ENCODE data around the gene CPSF4.

CPSF4 gene

GRCh38 chr7:99438573-99439480, at the start of gene CPSF4, which contains the start of gene PTCD1:
CPSF4 (plus strand) TSS chr7:99438943; CDS start chr7:99439083, 140 bp downstream.
PTCD1 (minus strand) TSS chr7:99438798; CDS start chr7:99435242, 3,556 bp downstream.
- peak; percentile 68 to 80 for DNase-seq (ENCODE audit: low read depth in 2 of 2)

- DNase-seq (ENCODE audit: low read depth in 2 of 2): no peak
These were observed 49.0 kb upstream of the CPSF4 start for GRCh38 chr7:99389772-99390171.

- DNase-seq (ENCODE audit: low read depth in 2 of 2): no peak
These were observed 47.7 kb upstream of the CPSF4 start for GRCh38 chr7:99390941-99391602.

- DNase-seq (ENCODE audit: low read depth in 2 of 2): no peak
These were observed 46.7 kb upstream of the CPSF4 start for GRCh38 chr7:99392046-99392445.

- DNase-seq (ENCODE audit: low read depth in 2 of 2): peak; percentile 57 to 65
These were observed 45.9 kb upstream of the CPSF4 start for GRCh38 chr7:99392659-99393354.

GRCh38 chr7:99393355-99394187, 45.2 kb upstream of the CPSF4 start:
- no peak for DNase-seq (ENCODE audit: low read depth in 2 of 2)

- DNase-seq (ENCODE audit: low read depth in 2 of 2): no peak
These were observed 44.6 kb upstream of the CPSF4 start for GRCh38 chr7:99394188-99394502.

- DNase-seq (ENCODE audit: low read depth in 2 of 2): no peak
These were observed 43.0 kb upstream of the CPSF4 start for GRCh38 chr7:99395616-99396327.

GRCh38 chr7:99396418-99397296, 42.1 kb upstream of the CPSF4 start:
- DNase-seq (ENCODE audit: low read depth in 2 of 2): no peak

GRCh38 chr7:99397297-99397983, 41.3 kb upstream of the CPSF4 start:
- DNase-seq (ENCODE audit: low read depth in 2 of 2): no peak

- no peak for DNase-seq (ENCODE audit: low read depth in 2 of 2)
These were observed 39.8 kb upstream of the CPSF4 start for GRCh38 chr7:99398891-99399445.

GRCh38 chr7:99399597-99399996, 39.1 kb upstream of the CPSF4 start:
- DNase-seq (ENCODE audit: low read depth in 2 of 2): no peak

GRCh38 chr7:99402854-99403253, 35.9 kb upstream of the CPSF4 start:
- no peak for DNase-seq (ENCODE audit: low read depth in 2 of 2)

GRCh38 chr7:99403764-99404163, 35.0 kb upstream of the CPSF4 start:
- DNase-seq (ENCODE audit: low read depth in 2 of 2): no peak

- no peak for DNase-seq (ENCODE audit: low read depth in 2 of 2)
These were observed 34.3 kb upstream of the CPSF4 start for GRCh38 chr7:99404235-99404976.

GRCh38 chr7:99404977-99405320, 33.8 kb upstream of the CPSF4 start:
- DNase-seq (ENCODE audit: low read depth in 2 of 2): no peak

- DNase-seq (ENCODE audit: low read depth in 2 of 2): no peak
These were observed 32.2 kb upstream of the CPSF4 start for GRCh38 chr7:99406557-99406956.

- no peak for DNase-seq (ENCODE audit: low read depth in 2 of 2)
These were observed 30.8 kb upstream of the CPSF4 start for GRCh38 chr7:99407872-99408378.

Data from stimulated activated CD8-positive, alpha-beta memory T cell treated with anti-CD3 and anti-CD28 coated beads, Interleukin-2, amount 100 ng/mL, for 1 hour (primary cell).